Stimulated activated CD8-positive, alpha-beta memory T cell treated with anti-CD3 and anti-CD28 coated beads, Interleukin-2, amount 100 ng/mL, for 48 hours (primary cell): ENCODE results near the gene ATP10D.
"Not testable (repeated sequence)": the region's sequence is repeated elsewhere in the genome, so short reads cannot be mapped to it uniquely, and the experiment has no call there.

Source experiments
- DNase-seq, 2 donors: peaks; one replicate each; pipeline ENCODE4 v3.0.0-alpha.2; 2020; ENCODE audit warnings: low read depth in 2 of 2

The ATP10D gene

DNA sequence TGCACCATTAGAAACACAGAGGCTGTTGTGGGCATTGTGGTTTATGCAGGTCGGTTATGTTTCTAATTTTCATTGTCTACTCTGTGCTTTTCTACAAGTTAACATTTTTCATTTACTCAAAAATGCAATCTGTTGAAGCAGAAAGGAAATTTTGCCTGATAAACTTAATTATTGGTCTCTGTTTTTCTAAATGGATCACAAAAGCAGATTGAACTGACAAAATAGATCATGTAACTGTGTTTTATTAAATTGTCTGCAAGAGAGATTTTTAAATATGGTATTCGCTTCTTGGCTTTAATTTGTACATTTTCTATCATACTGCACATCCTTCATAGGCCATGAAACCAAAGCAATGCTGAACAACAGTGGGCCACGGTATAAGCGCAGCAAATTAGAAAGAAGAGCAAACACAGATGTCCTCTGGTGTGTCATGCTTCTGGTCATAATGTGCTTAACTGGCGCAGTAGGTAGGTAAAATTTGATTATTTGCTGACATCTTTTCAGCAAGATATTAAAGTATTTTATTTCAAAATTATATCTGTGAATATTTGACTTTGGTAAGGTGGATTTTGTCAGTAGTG is 50.6 kb downstream of the ATP10D start:
- DNase-seq = no peak

DNA sequence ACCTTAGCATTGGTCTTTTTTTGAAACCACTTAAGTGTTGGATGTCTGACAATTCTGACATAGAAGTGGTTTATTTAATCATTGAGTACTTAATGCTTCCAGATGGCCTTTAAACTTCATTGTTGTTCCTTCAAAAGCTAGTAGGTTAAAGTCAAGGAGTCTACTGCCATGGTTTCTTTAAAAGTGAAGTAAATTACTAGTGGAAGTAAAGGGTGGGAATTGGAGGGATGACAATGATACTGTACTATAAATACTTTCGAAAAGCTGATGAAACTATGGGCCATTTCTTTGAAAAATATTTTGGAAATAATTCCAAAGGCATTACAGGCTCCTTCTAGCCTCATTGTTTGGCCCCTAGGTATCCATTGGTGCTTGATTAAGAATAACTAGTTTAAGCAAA is 51.9 kb downstream of the ATP10D start:
- DNase-seq = no peak

DNA sequence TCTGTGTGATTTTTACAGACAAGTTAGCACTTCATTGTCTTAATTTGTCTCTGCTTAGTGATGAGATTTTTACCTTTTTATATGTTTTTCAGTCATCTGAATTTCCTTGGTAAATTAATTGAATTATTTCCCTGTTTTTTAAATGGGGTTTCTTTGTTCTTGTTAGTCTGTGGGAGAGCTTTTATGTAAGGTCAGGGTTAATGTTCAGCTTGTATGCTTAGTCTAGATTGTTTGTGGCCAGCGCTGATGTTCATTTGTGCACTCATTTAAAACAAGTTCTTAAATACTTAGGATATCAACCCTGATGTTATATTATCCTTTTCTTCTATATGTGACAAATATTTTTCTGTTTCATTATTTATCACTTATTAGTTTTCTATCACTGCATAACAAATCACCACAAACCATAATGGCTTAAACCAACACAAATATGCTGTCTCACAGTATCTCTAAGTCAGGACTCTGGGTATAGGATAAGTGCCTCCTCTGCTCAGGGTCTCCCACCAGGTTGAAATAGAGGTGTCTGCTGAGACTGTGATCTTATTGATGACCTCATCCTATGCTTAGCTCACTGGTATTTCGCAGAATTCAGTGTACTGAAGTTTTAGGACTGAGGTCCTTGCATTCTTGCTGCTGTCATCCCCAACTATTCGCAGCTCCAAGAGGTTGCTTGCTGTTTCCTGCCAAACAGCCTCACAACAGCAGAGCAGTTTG is 53.2 kb downstream of the ATP10D start:
- DNase-seq = no peak

DNA sequence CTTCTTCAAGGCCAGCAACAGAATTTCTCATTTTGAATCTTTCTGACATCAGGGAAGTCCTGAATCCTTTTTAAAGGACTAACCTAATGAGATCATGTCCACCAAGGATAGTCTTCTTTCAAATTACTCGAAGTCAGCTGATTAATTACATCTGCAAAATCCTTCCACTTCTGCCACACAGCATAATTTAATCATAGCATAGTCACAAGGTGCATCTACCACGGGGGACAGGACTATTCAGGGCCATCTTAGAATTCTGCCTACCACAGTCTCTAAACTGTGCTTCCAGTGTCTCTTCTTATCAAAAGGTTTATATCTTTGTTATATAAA is 53.7 kb downstream of the ATP10D start:
- no peak for DNase-seq

DNA sequence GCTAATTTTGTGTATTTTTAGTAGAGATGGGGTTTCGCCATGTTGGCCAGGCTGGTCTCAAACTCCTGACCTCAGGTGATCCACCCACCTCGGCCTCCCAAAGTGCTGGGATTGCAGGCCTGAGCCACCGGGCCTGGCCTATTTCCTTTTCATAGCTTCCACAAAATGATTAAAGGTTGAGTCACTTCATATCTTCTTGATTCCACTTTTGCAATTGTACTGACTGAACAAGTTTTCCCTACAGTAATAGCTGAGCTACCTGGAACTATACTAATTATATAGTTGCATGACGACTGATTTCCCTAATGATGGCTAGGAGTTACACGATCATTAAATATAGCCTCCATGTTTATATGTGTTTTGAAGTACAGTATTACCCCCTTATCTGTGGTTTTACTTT is 57.6 kb downstream of the ATP10D start:
- not testable (repeated sequence) for DNase-seq

DNA sequence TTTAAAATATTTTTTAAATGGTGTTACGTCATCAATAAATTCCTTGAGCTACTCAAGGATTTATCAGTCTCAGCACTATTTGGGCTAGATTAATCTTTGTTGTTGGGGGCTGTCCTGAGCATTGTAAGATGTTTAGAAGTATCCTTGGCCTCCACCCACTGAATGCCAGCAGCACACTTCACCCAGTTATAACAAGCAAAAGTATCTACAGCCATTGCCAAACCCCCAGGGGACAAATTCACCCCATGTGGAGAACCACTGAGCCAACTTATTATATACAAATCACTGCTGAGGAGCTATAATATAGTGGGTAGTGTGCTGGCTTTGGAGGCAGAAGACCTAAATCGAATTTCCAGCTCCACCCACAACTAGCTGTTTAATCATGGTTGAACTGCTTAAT is 58.3 kb downstream of the ATP10D start:
- DNase-seq = no peak

DNA sequence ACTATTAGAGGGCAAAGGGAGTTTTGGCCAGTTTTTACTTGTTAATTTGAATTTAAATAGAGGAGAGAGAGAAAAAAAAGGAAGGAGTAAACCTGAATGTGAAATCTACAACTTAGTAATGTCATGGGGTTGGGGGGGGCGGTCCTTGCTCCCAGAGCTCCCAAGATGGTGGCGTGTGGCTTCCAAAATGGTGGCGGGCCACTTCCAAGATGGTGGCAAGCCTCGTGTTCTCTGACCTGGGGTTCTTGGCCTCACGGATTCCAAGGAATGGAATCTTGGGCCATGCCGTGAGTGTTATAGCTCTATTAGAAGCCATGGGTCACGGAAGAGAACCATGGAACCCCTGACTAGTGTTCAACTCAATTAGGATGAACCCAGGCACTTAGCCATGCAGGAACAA is 65.3 kb downstream of the ATP10D start:
- DNase-seq = not testable (repeated sequence)

DNA sequence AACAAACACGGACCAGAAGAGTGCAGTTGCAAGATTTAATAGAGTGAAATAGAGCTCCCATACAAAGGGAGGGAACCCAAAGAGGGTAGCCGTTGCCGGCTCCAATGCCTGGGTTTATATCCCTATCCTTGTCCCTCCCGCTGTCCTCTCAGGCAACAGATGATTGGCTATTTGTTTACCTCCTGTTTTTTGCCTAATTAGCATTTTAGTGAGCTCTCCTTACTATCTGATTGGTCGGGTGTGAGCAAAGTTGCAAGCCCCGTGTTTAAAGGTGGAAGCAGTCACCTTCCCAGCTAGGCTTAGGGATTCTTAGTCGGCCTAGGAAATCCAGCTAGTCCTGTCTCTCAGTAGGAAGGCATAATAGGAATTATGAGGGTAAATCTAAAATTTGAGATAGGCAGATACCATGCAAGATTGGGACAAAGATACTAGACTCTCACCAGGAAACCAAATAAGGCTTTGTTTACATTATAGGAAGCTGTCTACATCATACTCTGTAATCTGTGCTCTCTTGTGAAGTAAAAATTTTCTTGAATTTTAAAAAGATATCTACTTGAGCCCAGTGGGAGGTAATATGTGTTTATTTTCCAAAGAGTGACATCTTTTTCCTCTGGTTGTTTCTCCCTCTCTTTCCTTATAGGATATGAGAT is 65.9 kb downstream of the ATP10D start:
- no peak for DNase-seq

DNA sequence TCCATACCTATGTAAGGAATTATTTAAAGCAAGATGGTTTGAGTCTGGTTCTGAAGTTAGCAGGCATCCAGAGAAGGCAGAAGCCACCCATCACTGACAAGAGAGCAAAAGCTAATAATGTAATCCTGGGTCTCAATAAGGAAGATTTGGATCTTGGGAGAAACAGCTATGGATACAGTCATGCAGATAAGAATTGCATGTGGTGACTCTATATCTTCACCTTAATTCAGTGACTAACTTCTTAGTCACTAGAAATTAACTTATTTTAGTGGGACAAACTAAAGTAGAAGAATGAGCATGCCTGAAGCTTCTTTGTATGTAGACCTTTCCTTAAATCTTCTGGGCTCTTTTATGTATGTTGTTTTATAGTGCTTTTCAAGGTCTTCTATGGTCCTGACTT is 66.6 kb downstream of the ATP10D start:
- no peak for DNase-seq

DNA sequence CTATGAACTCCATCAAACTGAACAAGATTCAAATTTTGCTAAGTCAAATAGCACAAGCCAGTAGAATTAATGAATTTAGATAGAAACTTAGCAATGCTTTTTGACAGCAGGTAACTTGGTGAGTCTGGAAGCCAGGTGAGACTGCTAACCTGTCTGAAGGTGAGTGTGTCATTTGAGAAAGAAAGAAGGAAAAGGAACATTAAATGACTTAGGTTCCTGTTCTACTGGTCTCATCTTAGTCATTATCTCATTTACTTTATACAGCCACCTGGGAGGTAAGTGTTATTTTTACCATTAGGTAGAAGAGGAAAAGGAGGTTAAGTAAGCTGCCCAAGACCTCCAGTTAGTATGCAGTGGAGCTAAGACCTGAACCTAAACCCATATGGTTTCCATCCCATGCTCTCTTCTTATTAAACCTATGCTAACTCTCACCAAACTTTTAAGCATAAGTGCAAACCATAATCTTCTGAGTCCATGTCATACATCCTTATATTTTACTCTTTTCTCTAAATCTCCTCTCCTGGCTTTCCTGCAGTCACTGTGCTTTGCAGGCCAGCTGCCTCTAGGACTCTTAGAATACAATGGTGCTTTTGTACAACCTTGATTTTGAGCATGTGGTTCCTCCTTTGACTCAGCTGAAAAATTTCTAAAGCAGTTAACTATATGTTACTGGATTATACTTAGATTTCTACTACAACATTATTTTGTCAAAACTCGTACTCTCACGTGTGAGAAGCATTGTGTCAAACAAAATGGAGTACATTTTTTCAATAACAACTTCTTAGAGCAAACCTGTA is 68.5 kb downstream of the ATP10D start:
- no peak for DNase-seq

DNA sequence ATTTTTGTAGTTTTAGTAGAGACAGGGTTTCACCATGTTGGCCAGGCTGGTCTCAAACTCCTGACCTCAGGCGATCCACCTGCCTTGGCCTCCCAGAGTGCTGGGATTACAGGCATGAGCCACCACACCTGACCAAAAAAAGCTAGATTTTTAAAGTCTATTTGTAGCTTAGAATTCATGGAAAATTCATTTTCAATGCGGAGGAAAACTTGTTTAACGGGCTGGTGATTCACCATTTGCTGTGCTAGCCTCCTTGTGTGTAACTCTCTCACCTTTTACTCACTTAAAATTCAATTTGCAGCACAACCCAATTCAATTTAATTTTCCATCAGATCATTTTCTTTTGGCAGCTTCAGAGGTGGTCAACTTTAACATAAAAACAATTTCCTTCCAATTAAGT is 70.8 kb downstream of the ATP10D start:
- not testable (repeated sequence) for DNase-seq

DNA sequence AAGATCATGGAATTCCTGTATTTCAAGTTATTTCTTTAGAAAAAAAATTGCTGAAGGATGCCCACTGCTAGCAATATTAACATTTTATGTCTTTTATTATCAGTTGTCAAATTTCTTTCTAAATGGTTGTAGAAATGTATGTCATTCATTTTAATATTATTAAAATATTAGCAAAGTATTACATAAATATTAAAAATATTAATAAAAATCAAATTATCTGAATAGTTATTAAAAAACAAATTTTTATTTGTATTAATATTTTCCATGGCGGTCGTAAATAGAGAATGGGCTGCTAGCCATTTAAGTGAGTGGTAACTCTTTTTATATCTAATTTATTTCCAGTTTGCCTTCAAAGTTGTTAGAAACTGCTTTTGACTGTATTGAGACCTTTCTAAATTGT is 72.2 kb downstream of the ATP10D start:
- no peak for DNase-seq

DNA sequence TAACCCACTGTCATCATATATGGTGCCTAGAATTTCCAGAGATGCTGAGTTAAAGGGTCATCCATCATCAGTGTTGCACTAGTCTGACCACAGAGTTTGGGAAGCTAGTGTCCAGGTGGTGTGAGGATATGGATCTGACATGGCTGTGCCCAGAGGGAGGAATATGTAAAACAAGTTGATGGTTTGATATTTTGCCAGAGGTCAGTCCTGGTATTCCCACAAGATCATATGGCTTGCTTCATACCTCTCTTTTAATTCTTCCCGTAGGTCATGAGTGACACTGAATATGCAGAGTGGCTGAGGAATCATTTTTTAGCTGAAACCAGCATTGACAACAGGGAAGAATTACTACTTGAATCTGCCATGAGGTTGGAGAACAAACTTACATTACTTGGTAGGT is 75.6 kb downstream of the ATP10D start:
- no peak for DNase-seq

DNA sequence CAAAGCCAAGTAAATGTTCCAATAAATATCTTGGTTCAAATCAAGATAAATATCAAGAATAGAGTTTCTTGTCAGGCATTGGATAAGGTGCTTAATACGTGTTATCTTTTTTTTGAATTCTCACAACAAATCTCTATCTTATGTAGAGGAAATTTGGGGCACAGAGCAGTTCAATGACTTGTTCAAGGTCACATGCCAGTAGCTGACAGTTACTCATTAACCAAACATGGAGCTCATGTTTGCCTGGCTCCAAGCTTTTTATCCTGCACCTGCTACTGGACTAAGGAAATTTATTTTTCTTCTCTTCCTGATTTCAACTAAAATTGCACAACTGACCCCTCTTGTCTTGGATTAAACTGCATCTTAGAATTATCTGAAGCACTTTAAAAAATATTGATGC is 76.3 kb downstream of the ATP10D start:
- DNase-seq = no peak

DNA sequence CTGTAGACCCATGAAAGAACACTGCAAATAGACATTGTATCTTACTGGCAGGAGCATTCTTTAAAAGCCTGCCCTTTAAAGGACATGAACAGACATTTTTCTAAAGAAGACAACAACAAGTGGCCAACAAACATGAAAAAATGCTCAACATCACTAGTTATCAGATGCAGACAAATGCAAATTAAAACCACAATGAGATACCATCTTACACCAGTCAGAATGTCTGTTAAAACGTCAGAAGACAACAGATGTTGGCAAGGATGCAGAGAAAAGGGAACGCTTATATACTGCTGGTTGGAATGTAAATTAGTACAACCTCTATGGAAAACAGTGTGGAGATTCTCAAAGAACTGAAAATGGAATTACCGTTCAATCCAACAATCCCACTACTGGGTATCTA is 77.2 kb downstream of the ATP10D start:
- DNase-seq = no peak

DNA sequence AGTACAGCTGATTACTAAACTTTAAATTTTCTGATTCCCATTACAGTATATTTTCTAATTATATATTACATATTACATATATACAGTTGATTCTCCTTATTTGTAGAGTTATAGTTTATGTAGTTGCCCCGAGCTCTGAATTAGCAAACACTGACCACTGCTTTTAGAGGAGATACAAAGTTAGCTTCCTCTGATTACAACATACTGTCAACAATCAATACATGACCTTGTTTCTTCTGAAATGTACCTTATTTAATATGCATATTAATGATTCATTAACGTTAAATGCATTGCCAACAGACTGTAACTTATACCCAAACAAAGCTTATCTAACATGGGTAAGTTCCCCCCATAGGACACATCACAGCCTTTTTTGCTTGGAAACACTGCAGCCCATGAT is 81.5 kb downstream of the ATP10D start:
- DNase-seq = no peak

DNA sequence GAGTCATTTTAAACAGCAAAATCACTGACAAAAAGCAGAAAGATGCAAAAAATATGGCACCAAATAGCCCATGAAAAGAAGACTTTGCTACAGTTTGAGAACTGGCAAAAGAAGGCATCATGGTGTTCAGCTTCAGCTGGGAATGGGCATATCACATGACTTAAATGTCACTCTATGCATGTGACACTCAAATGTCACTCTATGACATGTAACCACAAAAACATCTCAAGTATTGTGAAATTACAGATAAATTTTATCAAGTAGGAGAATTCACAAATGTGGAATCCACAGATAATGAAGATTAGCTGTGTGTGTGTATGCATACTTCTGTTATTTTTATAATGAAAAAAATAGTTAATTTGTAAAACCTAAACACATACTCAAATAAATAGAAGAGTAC is 81.9 kb downstream of the ATP10D start:
- no peak for DNase-seq

DNA sequence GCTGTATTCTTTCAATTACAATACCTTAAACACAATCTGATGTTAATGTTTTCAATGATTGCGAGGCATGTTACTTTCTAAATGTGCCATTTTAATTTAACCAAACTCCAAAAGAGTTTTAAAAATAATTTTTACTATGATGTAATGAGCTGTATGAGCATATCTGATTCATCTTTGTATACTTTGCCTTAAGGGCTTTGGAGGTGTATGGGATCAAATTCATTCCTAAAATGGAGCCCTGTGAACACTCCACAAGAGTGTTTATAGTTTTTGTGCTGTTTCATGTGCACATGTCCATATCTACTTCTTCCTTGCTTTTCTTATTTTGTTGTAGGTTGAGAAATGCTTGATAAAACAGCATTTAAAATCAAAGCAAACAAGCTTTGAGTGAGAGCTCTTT is 82.4 kb downstream of the ATP10D start:
- no peak for DNase-seq

DNA sequence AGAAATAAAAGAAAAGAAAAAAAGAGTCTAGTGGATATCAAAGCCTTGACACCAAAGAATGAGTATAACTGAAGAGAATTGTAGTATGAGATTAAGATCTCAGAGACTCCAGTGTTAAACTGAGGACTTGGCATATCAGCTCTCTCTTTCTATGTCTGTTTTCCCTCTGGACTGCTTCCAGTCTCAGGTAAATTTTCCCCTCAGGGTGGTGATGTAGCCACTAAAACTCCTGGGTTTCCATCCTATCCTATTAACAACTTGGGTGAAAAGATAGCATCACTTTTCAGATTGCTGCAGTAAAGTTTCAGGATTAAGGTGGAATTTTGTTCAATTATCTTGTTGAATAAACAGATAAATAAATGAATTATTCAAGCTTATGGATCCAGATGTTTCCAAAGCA is 85.7 kb downstream of the ATP10D start:
- no peak for DNase-seq

DNA sequence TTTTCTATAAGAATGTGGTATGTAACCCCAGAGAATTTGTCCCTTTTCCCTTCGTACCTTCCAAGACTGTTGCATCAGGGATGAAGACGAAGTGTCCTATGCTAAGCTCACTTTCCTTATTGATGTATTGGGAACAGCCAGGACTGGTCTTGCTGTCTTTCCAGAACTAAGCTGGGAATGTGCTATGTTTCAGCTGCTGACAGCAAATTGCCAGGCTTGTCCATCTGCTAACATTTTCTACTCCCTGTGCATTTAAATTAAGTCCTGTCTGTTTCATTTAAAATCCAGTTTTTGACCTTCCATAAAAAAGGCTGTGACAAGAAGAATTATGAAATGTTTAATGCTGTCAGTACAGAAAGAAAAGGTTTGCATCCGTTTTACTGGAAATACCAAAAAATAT is 87.9 kb downstream of the ATP10D start:
- DNase-seq = no peak

DNA sequence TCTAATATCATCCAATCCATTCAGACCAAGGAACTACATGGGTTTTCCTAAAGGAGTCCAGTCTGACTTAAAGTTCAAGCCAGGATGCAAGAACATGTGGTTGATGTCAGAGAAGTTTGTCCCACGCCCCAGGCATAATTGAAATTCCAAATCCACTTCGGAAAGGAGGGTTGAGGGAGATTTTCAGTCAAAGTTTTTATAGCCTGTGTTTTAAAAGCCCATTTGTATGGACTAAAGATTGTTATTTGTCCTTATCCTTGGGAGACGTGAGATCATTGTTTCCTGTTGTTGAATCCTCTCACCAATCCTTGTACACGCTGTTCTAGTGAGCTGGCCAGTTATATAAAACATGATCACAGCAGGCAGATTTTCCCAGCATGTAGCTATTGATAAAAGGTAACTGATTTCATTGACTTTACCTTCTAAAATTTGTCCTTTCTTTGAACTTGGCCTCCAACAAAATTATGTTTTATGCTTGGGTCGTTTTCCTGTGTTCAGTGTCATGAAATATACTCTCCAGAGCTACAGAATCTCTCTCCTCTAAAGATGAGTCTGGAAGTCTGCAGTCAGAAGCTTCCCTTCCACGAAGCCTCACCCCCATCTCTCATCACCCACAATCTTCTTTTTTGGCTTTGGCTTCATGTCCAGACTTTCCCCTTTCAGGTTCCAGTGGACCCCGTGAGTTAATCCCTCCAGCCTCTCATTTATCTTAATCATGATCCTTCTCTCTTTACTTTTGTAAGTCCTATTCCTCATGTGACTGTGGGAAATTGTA is 92.9 kb downstream of the ATP10D start:
- no peak for DNase-seq

DNA sequence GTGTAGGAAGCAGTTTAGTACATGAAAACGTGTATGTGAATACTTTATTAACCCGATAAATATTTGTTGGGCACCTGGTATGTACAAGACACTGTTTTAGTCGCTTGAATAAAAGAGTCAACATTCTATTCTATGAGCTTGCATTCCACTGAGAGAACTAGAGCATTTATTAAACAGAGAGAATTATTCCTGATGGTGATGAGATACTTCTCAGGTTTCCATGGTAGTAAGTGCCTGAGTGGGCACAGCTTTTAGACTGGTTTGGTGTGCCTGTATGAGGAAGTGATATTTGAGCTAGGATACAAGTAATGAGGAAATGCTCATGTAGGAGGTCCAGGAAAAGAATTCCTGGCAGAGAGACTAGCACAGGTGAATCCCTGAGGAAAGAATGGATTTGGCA is 94.2 kb downstream of the ATP10D start:
- DNase-seq = no peak
